K562 (cell line): ENCODE measurements around the gene CDC20B. TPM values are rescaled to one million over a fixed set of nuclear protein-coding genes. Genes with fewer than 3 reads are reported as not detected.

ENCODE experiments used
- ATAC-seq: fragments of 200-7000 bp; cut with Tn5 transposase; 3 replicates; pipeline ENCODE4 v1.9.1; 2020; ENCODE audit warnings: moderate library complexity
- BruUV-seq: library from RNA; stranded (reverse); fragments of 400-500 nt; replicated peaks from 2 replicates; lab custom pipeline; 2021; lab: Mats Ljungman, UMichigan
- CTCF ChIA-PET: fragments of 300-600 bp; formaldehyde crosslinking; extraction: SDS; loops from one replicate; lab custom pipeline; 2021; ENCODE audit warnings: low intra/inter-chr PET ratio; lab: Yijun Ruan, JAX
- POLR2A ChIA-PET: fragments of 300-600, 350-650 bp; sonication (Branson Sonifier 250); formaldehyde crosslinking; extraction: SDS; loops from one replicate; lab custom pipeline; 2021; ENCODE audit warnings: antibody characterized with exemption, inconsistent platforms; lab: Yijun Ruan, JAX
- DNase-seq, 4 experiments: peaks; one replicate each; pipeline versions ENCODE4 v3.0.0 to v3.0.0-alpha.2; 2011 to 2018; ENCODE audit warnings: low spot score in 3 of 4, mixed read lengths in 3 of 4; ENCODE audit errors: extremely low read depth in 1 of 4
- FAIRE-seq: peaks from 2 replicates; lab custom pipeline; 2011; peaks lifted over from hg19 to GRCh38; lab: Jason Lieb, UNC
- H2AFZ ChIP-seq: 2 replicates; pipeline ENCODE4 v1.6.0; 2011; ENCODE audit warnings: low read depth, low read length, control low read depth, inconsistent platforms
- H3K27ac ChIP-seq: fragments of 200-600 bp; 3 replicates; pipeline ENCODE4 v1.8.0; 2011; ENCODE audit warnings: low read depth, mild to moderate bottlenecking, control low read depth, inconsistent platforms, low read length, moderate library complexity, mixed read lengths; ENCODE audit errors: extremely low read depth
- H3K27me3 ChIP-seq, 2 experiments: fragments of 300-600 bp in 1 of 2; 2 replicates in 1 of 2; 3 replicates in 1 of 2; pipeline versions ENCODE4 v1.6.0 to v1.8.0; 2011; ENCODE audit warnings: inconsistent platforms in 2 of 2, low read length in 2 of 2, mild to moderate bottlenecking in 1 of 2, mixed read lengths in 1 of 2, moderate library complexity in 1 of 2; ENCODE audit not compliant: control insufficient read depth in 2 of 2, insufficient read depth in 2 of 2
- H3K36me3 ChIP-seq: fragments of 300-600 bp; 3 replicates; pipeline ENCODE4 v1.8.0; 2011; ENCODE audit warnings: mild to moderate bottlenecking, low read length, inconsistent platforms; ENCODE audit not compliant: control insufficient read depth, insufficient read depth
- H3K4me1 ChIP-seq, 2 experiments: fragments of 200-600 bp in 1 of 2; replicated peaks in 1 of 2; 2 replicates in 1 of 2; 3 replicates in 1 of 2; pipeline versions ENCODE4 v1.5.1 to v1.8.0; 2011; ENCODE audit warnings: inconsistent platforms in 2 of 2, low read length in 2 of 2, mild to moderate bottlenecking in 1 of 2, mixed read lengths in 1 of 2, moderate library complexity in 1 of 2; ENCODE audit not compliant: control insufficient read depth in 2 of 2, insufficient read depth in 2 of 2
- H3K4me2 ChIP-seq: 2 replicates; pipeline ENCODE4 v1.6.1; 2011; ENCODE audit warnings: low read length, control low read depth, inconsistent platforms, mixed read lengths; ENCODE audit not compliant: insufficient read depth
- H3K4me3 ChIP-seq: fragments of 200-600 bp; sonication (generic), shearing (Covaris generic); 2 replicates; pipeline ENCODE4 v1.5.1; 2016; ENCODE audit warnings: control low read depth, inconsistent platforms
- H3K79me2 ChIP-seq: fragments of 200-600 bp; 3 replicates; pipeline ENCODE4 v1.8.0; 2011; ENCODE audit warnings: low read length, inconsistent platforms; ENCODE audit not compliant: control insufficient read depth, insufficient read depth
- H3K9ac ChIP-seq, 2 experiments: 2 replicates each; pipeline versions ENCODE4 v1.6.0 to v1.6.1; 2011; ENCODE audit warnings: low read depth in 2 of 2, low read length in 2 of 2, control low read depth in 1 of 2, inconsistent platforms in 1 of 2, mild to moderate bottlenecking in 1 of 2, mixed read lengths in 1 of 2; ENCODE audit not compliant: insufficient read depth in 1 of 2
- H3K9me1 ChIP-seq: one replicate; pipeline ENCODE4 v1.6.0; 2011; ENCODE audit warnings: inconsistent platforms, mild to moderate bottlenecking, low read length, moderate library complexity; ENCODE audit not compliant: control insufficient read depth, insufficient read depth
- H3K9me3 ChIP-seq: replicated peaks from 2 replicates; pipeline ENCODE4 v1.5.1; 2011; ENCODE audit warnings: low read depth, low read length, inconsistent platforms; ENCODE audit not compliant: control insufficient read depth, insufficient read depth
- H4K20me1 ChIP-seq: replicated peaks from 2 replicates; pipeline ENCODE4 v1.6.1; 2011; ENCODE audit warnings: low read length, inconsistent platforms, mixed read lengths; ENCODE audit not compliant: control insufficient read depth, insufficient read depth
- ATF7 ChIP-seq: fragments of 450-650 bp; IDR thresholded peaks from 2 replicates; pipeline ENCODE4 v1.7.1; 2014; ENCODE audit warnings: mild to moderate bottlenecking, moderate library complexity
- BRD4 ChIP-seq: fragments of 200-600 bp; sonication (generic); IDR thresholded peaks from 2 replicates; pipeline ENCODE4 v1.6.1; 2017; ENCODE audit warnings: inconsistent platforms
- RBM39 ChIP-seq: fragments of 200-400 bp; formaldehyde crosslinking; optimal IDR thresholded peaks from 2 replicates; pipeline ENCODE3; 2018; ENCODE audit warnings: low read depth, low read length
- SMARCE1 ChIP-seq: fragments of 450-650 bp; IDR thresholded peaks from 2 replicates; pipeline ENCODE4 v1.7.1; 2016; ENCODE audit warnings: mild to moderate bottlenecking
- SRF ChIP-seq, 2 experiments: fragments of 250-450, 450-650 bp in 1 of 2; sonication (Bioruptor Pico) in 1 of 2; sonication (generic) in 1 of 2; formaldehyde crosslinking; IDR thresholded peaks; 2 replicates each; pipeline versions ENCODE4 v1.5.0 to v1.5.1; 2020 to 2022; ENCODE audit warnings: mild to moderate bottlenecking in 1 of 2, missing genetic modification reagents in 1 of 2
- ZNF707 ChIP-seq: fragments of 250-450 bp; sonication (Bioruptor Pico); conservative IDR thresholded peaks from 2 replicates; pipeline ENCODE4 v1.8.0; 2022; ENCODE audit warnings: inconsistent platforms, mild to moderate bottlenecking, moderate library complexity
- WGBS: fragments of 100-300 bp; shearing (Covaris generic); methylation state at CpG from one replicate; pipeline ENCODE4 v1.1.6; 2016; ENCODE audit warnings: low coverage, mixed read lengths; ENCODE audit not compliant: insufficient coverage; ENCODE audit errors: missing lambda C conversion rate; 5-methylcytosine and 5-hydroxymethylcytosine counted together
- in situ Hi-C: fragments of 300-500 bp; cut with MboI; formaldehyde crosslinking; loops from 4 replicates; pipeline ENCODE4 v1.15.0; 2018; ENCODE audit warnings: inconsistent platforms, mixed read lengths
- intact Hi-C: fragments of 100-400 bp; cut with micrococcal nuclease; formaldehyde crosslinking; loops from 2 replicates; pipeline ENCODE4 v1.14.2; 2022
- polyA plus RNA-seq, 8 experiments: library from polyadenylated mRNA; depleted of rRNA in 4 of 8; stranded (reverse) in 5 of 8; unstranded in 3 of 8; fragments of >200 nt; fragmentation: Nextera tagmentation in 2 of 8; fragmentation: Illumina TruSeq in 1 of 8; extraction: Ambion mirVana in 2 of 8; extraction: Trizol in 1 of 8; gene quantifications; 2 replicates each; pipeline versions ENCODE4 v1.2.1 to v1.2.3, GENCODE V29; 2011 to 2014; ENCODE audit warnings: inconsistent platforms in 1 of 8, missing spikeins in 1 of 8
- total RNA-seq, 7 experiments: library from RNA; depleted of rRNA in 6 of 7; stranded (reverse); fragments of >200 nt in 6 of 7; fragmentation: Illumina TruSeq in 2 of 7; extraction: Trizol in 2 of 7; gene quantifications; 2 replicates each; pipeline versions ENCODE4 v1.2.1 to v1.2.3, GENCODE V29; 2011 to 2021; ENCODE audit warnings: low replicate concordance in 1 of 7
- TF ChIP-seq, protein P1 (sequence below): fragments of 200-800 bp; sonication (Bioruptor generic); IDR thresholded peaks from 2 replicates; pipeline ENCODE4 v1.6.1; 2017; ENCODE audit warnings: missing genetic modification characterization, missing compliant biosample characterization

The CDC20B gene
- total and polyA plus RNA-seq, 9 of the 15 experiments (the other 6 are each of a cell fraction or from before 2014, with no cell fraction given): 0.04 TPM; not detected in 8

DNA sequence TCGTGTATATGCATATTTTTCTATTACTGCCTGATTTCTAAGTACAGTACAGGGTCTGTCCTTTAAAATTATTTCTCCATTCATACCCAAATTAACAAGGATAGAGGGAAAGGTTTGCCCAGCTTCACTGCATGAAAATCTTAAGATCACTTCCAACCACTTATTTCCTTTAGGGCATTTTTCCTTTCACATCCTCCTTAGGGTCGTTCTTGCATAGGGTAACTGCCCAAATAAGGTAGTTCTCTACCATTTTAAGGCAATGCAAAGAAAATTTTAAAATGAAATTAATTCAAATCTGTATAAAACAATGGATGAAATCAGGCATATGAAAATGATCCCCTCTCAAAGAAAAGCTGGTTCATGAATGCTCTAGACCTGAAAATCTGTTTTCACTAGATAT is 4.1 kb upstream of the CDC20B start:
- in situ Hi-C loops: loop anchor here (10.0 kb wide), 1 partner anchor 518 kb away; no protein-coding TSS in a partner anchor
- Histone ChIP-seq H3K4me3 (no peak overlapping the region), H3K9me3 (no peaks in the 10 kb centered on the region), H2AFZ (peak overlapping the region; percentile 89), H3K27me3 (no peaks in the 10 kb centered on the region), H3K9me1 (no peaks in the 10 kb centered on the region), H3K9ac (peak overlapping the region in 1 of 2 experiments; percentile 14; a peak in 1 of 4 replicates), H4K20me1 (no peaks in the 10 kb centered on the region), H3K4me1 (peaks cover 11 to 27% of the 10 kb centered on the region in 2 experiments), H3K4me2 (peak overlapping the region; percentile 77), H3K27ac (no peak overlapping the region), H3K79me2 (no peaks in the 10 kb centered on the region), H3K36me3 (no peaks in the 10 kb centered on the region)
- DNase-seq (no peak), ATAC-seq (no peak), FAIRE-seq (no peak)
- BruUV-seq: no TSS peak
- POLR2A ChIA-PET: no interaction called here
- TF ChIP-seq SRF (CRISPR knock-in tag; IDR thresholded peaks at IDR 0.05): peak in 1 of 2 experiments; percentile 61; a peak in 1 of 4 replicates
- no peak for TF ChIP-seq RBM39
- no peak for TF ChIP-seq ZNF707
- TF ChIP-seq ATF7: no peak
- no peak for TF ChIP-seq BRD4
- no peak for TF ChIP-seq SMARCE1
- TF ChIP-seq, protein P1, sequence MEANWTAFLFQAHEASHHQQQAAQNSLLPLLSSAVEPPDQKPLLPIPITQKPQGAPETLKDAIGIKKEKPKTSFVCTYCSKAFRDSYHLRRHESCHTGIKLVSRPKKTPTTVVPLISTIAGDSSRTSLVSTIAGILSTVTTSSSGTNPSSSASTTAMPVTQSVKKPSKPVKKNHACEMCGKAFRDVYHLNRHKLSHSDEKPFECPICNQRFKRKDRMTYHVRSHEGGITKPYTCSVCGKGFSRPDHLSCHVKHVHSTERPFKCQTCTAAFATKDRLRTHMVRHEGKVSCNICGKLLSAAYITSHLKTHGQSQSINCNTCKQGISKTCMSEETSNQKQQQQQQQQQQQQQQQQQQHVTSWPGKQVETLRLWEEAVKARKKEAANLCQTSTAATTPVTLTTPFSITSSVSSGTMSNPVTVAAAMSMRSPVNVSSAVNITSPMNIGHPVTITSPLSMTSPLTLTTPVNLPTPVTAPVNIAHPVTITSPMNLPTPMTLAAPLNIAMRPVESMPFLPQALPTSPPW (CRISPR knock-in tag): no peak
- CTCF ChIA-PET: interaction anchor here (0.6 kb wide), 1 partner anchor 1098 kb away, joined by 3 read pairs; no protein-coding TSS in a partner anchor
- intact Hi-C loops: loop anchor here (10.0 kb wide), 2 partner anchors 128 to 1028 kb away; partner anchors contain the start of genes DHX29 and MTREX
- 11% methylated on average over 2 of the region's 2 CpGs for WGBS
